ENCODE results near the gene CATSPER1. TPM values are rescaled to one million over a fixed set of nuclear protein-coding genes. Genes with fewer than 3 reads are reported as not detected.

Gene CATSPER1
- polyA plus RNA-seq, 6 donors from 2014 or later = 0.11 TPM; not detected in 5

- peaks cover 29 to 32% of the 10 kb centered on the region in 2 donors for H3K36me3 Mint-ChIP-seq
- ATAC-seq (ENCODE audit: low read depth in 2 of 2) (no peak), DNase-seq (no peak)
- peaks cover 0 to 2% (median 0%) of the 10 kb centered on the region in 7 donors for H3K9me3 Mint-ChIP-seq
- no peak overlapping the region for H3K4me3 Mint-ChIP-seq
- H3K27me3 Mint-ChIP-seq = no peaks in the 10 kb centered on the region
- peaks cover 35 to 55% (median 54%) of the 10 kb centered on the region in 3 donors for H3K4me1 Mint-ChIP-seq
- peak overlapping the region in 4 of 6 donors; percentile 60 to 88 (median 78) for H3K27ac Mint-ChIP-seq
Observed at GRCh38 chr11:66066751-66067150, 40.5 kb upstream of the CATSPER1 start.

- DNase-seq = no peak
- Mint-ChIP-seq H3K4me1 (peaks cover 34 to 59% (median 52%) of the 10 kb centered on the region in 3 donors), H3K9me3 (no peaks in the 10 kb centered on the region), H3K27me3 (no peaks in the 10 kb centered on the region), H3K27ac (no peak overlapping the region), H3K36me3 (peaks cover 46 to 47% of the 10 kb centered on the region in 2 donors), H3K4me3 (no peak overlapping the region)
- ATAC-seq (ENCODE audit: low read depth in 2 of 2) = no peak
Observed at GRCh38 chr11:66064571-66064970, 38.3 kb upstream of the CATSPER1 start.

- H3K27ac Mint-ChIP-seq = peak overlapping the region in 1 of 6 donors; percentile 56
- no peaks in the 10 kb centered on the region for H3K9me3 Mint-ChIP-seq
- peaks cover 46 to 51% of the 10 kb centered on the region in 2 donors for H3K36me3 Mint-ChIP-seq
- peaks cover 32 to 52% (median 46%) of the 10 kb centered on the region in 3 donors for H3K4me1 Mint-ChIP-seq
- no peak for DNase-seq
- no peak for ATAC-seq (ENCODE audit: low read depth in 2 of 2)
- H3K27me3 Mint-ChIP-seq = no peaks in the 10 kb centered on the region
- no peak overlapping the region for H3K4me3 Mint-ChIP-seq
Observed at GRCh38 chr11:66063900-66064299, 37.6 kb upstream of the CATSPER1 start.

- Mint-ChIP-seq H3K36me3 (peaks cover 46 to 59% of the 10 kb centered on the region in 2 donors), H3K27ac (peak overlapping the region in 2 of 6 donors; percentile 30 to 65), H3K4me1 (peaks cover 23 to 38% (median 31%) of the 10 kb centered on the region in 3 donors), H3K9me3 (no peaks in the 10 kb centered on the region), H3K4me3 (no peak overlapping the region), H3K27me3 (no peaks in the 10 kb centered on the region)
- DNase-seq (no peak), ATAC-seq (ENCODE audit: low read depth in 2 of 2) (no peak)
Observed at GRCh38 chr11:66062408-66062807, 36.1 kb upstream of the CATSPER1 start.

- H3K4me3 Mint-ChIP-seq = no peak overlapping the region
- H3K4me1 Mint-ChIP-seq = peaks cover 16 to 27% (median 22%) of the 10 kb centered on the region in 3 donors
- no peak for DNase-seq
- H3K27me3 Mint-ChIP-seq = no peaks in the 10 kb centered on the region
- ATAC-seq (ENCODE audit: low read depth in 2 of 2) = no peak
- no peaks in the 10 kb centered on the region for H3K9me3 Mint-ChIP-seq
- H3K36me3 Mint-ChIP-seq = peaks cover 51 to 65% of the 10 kb centered on the region in 2 donors
- H3K27ac Mint-ChIP-seq = peak overlapping the region in 2 of 6 donors; percentile 34 to 43
Observed at GRCh38 chr11:66061268-66061667, 35.0 kb upstream of the CATSPER1 start.

GRCh38 chr11:66059966-66060680 is 33.8 kb upstream of the CATSPER1 start:
- Mint-ChIP-seq H3K36me3 (peaks cover 46 to 60% of the 10 kb centered on the region in 2 donors), H3K4me3 (no peak overlapping the region), H3K4me1 (peaks cover 16 to 25% (median 24%) of the 10 kb centered on the region in 3 donors), H3K27me3 (no peaks in the 10 kb centered on the region), H3K9me3 (no peaks in the 10 kb centered on the region), H3K27ac (peak overlapping the region in 4 of 6 donors; percentile 30 to 78 (median 50))
- DNase-seq (no peak), ATAC-seq (ENCODE audit: low read depth in 2 of 2) (no peak)

- no peak for ATAC-seq (ENCODE audit: low read depth in 2 of 2)
- no peaks in the 10 kb centered on the region for H3K9me3 Mint-ChIP-seq
- H3K36me3 Mint-ChIP-seq = peaks cover 23 to 34% of the 10 kb centered on the region in 2 donors
- DNase-seq = no peak
- no peaks in the 10 kb centered on the region for H3K27me3 Mint-ChIP-seq
- H3K4me3 Mint-ChIP-seq = no peak overlapping the region
- H3K4me1 Mint-ChIP-seq = peaks cover 28 to 32% (median 30%) of the 10 kb centered on the region in 3 donors
- H3K27ac Mint-ChIP-seq = no peak overlapping the region
Observed at GRCh38 chr11:66056501-66056900, 30.2 kb upstream of the CATSPER1 start.

GRCh38 chr11:66055021-66055420 is 28.7 kb upstream of the CATSPER1 start:
- DNase-seq (no peak), ATAC-seq (ENCODE audit: low read depth in 2 of 2) (no peak)
- no peaks in the 10 kb centered on the region for H3K27me3 Mint-ChIP-seq
- H3K4me3 Mint-ChIP-seq = peak overlapping the region in 1 of 8 donors; percentile 84
- H3K27ac Mint-ChIP-seq = peak overlapping the region in 2 of 6 donors; percentile 60 to 77
- peaks cover 11 to 19% of the 10 kb centered on the region in 2 donors for H3K36me3 Mint-ChIP-seq
- peaks cover 0 to 1% (median 0%) of the 10 kb centered on the region in 7 donors for H3K9me3 Mint-ChIP-seq
- peaks cover 30 to 37% (median 31%) of the 10 kb centered on the region in 3 donors for H3K4me1 Mint-ChIP-seq

- DNase-seq (no peak), ATAC-seq (ENCODE audit: low read depth in 2 of 2) (no peak)
- Mint-ChIP-seq H3K36me3 (peaks cover 6 to 9% of the 10 kb centered on the region in 2 donors), H3K27me3 (peaks cover 0 to 18% (median 8%) of the 10 kb centered on the region in 3 donors), H3K4me1 (peaks cover 36 to 38% (median 38%) of the 10 kb centered on the region in 3 donors), H3K27ac (peak overlapping the region; percentile 92 to 99 (median 96)), H3K9me3 (peaks cover 0 to 1% (median 0%) of the 10 kb centered on the region in 7 donors), H3K4me3 (peak overlapping the region; percentile 92 to 100 (median 99))
Observed at GRCh38 chr11:66052664-66052982, 26.3 kb upstream of the CATSPER1 start.

- ATAC-seq (ENCODE audit: low read depth in 2 of 2) = peak; percentile 93
- Mint-ChIP-seq H3K27me3 (peaks cover 0 to 19% (median 8%) of the 10 kb centered on the region in 3 donors), H3K36me3 (peaks cover 1 to 9% of the 10 kb centered on the region in 2 donors), H3K4me1 (peaks cover 36 to 38% (median 38%) of the 10 kb centered on the region in 3 donors), H3K9me3 (peaks cover 0 to 1% (median 0%) of the 10 kb centered on the region in 7 donors), H3K27ac (peak within 1 kb of the TSS; percentile 95 to 99 (median 97)), H3K4me3 (peak within 1 kb of the TSS; percentile 92 to 100 (median 99))
- peak; percentile 95 for DNase-seq
Observed at GRCh38 chr11:66051766-66052663, 25.7 kb upstream of the CATSPER1 start, which contains the start of gene SF3B2. SF3B2 (plus strand) TSS chr11:66052364; CDS start chr11:66052385, 21 bp downstream.

- no peak for DNase-seq
- Mint-ChIP-seq H3K36me3 (peaks cover 0 to 5% of the 10 kb centered on the region in 2 donors), H3K27me3 (peaks cover 0 to 19% (median 8%) of the 10 kb centered on the region in 3 donors), H3K4me1 (peaks cover 36 to 38% (median 38%) of the 10 kb centered on the region in 3 donors), H3K4me3 (peak overlapping the region; percentile 92 to 100 (median 98)), H3K9me3 (peaks cover 0 to 1% (median 0%) of the 10 kb centered on the region in 7 donors), H3K27ac (peak overlapping the region; percentile 26 to 97 (median 90))
- no peak for ATAC-seq (ENCODE audit: low read depth in 2 of 2)
Observed at GRCh38 chr11:66051371-66051765, 25.1 kb upstream of the CATSPER1 start.

- H3K4me3 Mint-ChIP-seq = peak overlapping the region; percentile 92 to 100 (median 98)
- ATAC-seq (ENCODE audit: low read depth in 2 of 2) = no peak
- H3K36me3 Mint-ChIP-seq = peaks cover 0 to 4% of the 10 kb centered on the region in 2 donors
- H3K27ac Mint-ChIP-seq = peak overlapping the region in 3 of 6 donors; percentile 72 to 96 (median 90)
- H3K4me1 Mint-ChIP-seq = peaks cover 39% of the 10 kb centered on the region in 3 donors
- DNase-seq = no peak
- H3K9me3 Mint-ChIP-seq = peaks cover 0 to 1% (median 0%) of the 10 kb centered on the region in 7 donors
- peaks cover 0 to 19% (median 8%) of the 10 kb centered on the region in 3 donors for H3K27me3 Mint-ChIP-seq
Observed at GRCh38 chr11:66050581-66051231, 24.4 kb upstream of the CATSPER1 start.
